HEK293 (cell line): ENCODE results near the gene RPGRIP1L.

Experiments
- ZNF324 ChIP-seq: fragments of 450-650 bp; formaldehyde crosslinking; IDR thresholded peaks from 2 replicates; pipeline ENCODE4 v1.5.1; 2016; ENCODE audit warnings: missing biosample characterization, missing genetic modification characterization
- ZNF549 ChIP-seq: fragments of 450-650 bp; IDR thresholded peaks from 2 replicates; pipeline ENCODE4 v1.5.1; 2018; ENCODE audit warnings: missing biosample characterization, missing genetic modification characterization, mild to moderate bottlenecking, inconsistent platforms, moderate library complexity
- TF ChIP-seq, protein P1 (sequence below): fragments of 450-650 bp; formaldehyde crosslinking; optimal IDR thresholded peaks from 2 replicates; pipeline ENCODE3; 2016; ENCODE audit warnings: missing biosample characterization, mild to moderate bottlenecking, missing genetic modification characterization
- TF ChIP-seq, protein P2 (sequence below): fragments of 450-650 bp; formaldehyde crosslinking; IDR thresholded peaks from 2 replicates; pipeline ENCODE4 v1.5.1; 2016; ENCODE audit warnings: missing biosample characterization, missing genetic modification characterization
- TF ChIP-seq, protein P3 (sequence below): fragments of 450-650 bp; formaldehyde crosslinking; IDR thresholded peaks from 2 replicates; pipeline ENCODE4 v1.5.1; 2016; ENCODE audit warnings: missing biosample characterization, missing genetic modification characterization, borderline replicate concordance

DNA sequence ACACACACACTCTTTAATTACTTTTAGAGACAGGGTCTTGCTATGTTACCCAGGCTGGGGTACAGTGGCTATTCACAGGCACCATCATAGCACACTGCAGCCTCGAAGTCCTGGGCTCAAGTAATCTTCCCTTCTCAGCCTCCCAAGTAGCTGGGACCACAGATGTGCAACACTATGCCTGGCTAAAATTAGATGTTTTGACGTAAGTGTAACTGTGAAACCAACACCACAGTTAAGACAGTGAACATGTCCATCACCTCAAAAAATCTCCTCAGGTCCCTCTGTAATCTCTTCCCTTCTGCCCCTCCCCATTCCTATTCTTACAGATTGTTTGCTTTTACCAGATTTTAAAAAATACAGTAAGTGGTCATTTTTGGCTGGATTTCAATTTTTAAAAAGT lies 66.7 kb downstream of the RPGRIP1L start:
- TF ChIP-seq, protein P1, sequence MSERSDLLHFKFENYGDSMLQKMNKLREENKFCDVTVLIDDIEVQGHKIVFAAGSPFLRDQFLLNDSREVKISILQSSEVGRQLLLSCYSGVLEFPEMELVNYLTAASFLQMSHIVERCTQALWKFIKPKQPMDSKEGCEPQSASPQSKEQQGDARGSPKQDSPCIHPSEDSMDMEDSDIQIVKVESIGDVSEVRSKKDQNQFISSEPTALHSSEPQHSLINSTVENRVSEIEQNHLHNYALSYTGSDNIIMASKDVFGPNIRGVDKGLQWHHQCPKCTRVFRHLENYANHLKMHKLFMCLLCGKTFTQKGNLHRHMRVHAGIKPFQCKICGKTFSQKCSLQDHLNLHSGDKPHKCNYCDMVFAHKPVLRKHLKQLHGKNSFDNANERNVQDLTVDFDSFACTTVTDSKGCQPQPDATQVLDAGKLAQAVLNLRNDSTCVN (tag by site-specific recombination) = no peak
- TF ChIP-seq, protein P2, sequence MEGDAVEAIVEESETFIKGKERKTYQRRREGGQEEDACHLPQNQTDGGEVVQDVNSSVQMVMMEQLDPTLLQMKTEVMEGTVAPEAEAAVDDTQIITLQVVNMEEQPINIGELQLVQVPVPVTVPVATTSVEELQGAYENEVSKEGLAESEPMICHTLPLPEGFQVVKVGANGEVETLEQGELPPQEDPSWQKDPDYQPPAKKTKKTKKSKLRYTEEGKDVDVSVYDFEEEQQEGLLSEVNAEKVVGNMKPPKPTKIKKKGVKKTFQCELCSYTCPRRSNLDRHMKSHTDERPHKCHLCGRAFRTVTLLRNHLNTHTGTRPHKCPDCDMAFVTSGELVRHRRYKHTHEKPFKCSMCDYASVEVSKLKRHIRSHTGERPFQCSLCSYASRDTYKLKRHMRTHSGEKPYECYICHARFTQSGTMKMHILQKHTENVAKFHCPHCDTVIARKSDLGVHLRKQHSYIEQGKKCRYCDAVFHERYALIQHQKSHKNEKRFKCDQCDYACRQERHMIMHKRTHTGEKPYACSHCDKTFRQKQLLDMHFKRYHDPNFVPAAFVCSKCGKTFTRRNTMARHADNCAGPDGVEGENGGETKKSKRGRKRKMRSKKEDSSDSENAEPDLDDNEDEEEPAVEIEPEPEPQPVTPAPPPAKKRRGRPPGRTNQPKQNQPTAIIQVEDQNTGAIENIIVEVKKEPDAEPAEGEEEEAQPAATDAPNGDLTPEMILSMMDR (tag by site-specific recombination) = no peak
- no peak for TF ChIP-seq ZNF324
- TF ChIP-seq, protein P3, sequence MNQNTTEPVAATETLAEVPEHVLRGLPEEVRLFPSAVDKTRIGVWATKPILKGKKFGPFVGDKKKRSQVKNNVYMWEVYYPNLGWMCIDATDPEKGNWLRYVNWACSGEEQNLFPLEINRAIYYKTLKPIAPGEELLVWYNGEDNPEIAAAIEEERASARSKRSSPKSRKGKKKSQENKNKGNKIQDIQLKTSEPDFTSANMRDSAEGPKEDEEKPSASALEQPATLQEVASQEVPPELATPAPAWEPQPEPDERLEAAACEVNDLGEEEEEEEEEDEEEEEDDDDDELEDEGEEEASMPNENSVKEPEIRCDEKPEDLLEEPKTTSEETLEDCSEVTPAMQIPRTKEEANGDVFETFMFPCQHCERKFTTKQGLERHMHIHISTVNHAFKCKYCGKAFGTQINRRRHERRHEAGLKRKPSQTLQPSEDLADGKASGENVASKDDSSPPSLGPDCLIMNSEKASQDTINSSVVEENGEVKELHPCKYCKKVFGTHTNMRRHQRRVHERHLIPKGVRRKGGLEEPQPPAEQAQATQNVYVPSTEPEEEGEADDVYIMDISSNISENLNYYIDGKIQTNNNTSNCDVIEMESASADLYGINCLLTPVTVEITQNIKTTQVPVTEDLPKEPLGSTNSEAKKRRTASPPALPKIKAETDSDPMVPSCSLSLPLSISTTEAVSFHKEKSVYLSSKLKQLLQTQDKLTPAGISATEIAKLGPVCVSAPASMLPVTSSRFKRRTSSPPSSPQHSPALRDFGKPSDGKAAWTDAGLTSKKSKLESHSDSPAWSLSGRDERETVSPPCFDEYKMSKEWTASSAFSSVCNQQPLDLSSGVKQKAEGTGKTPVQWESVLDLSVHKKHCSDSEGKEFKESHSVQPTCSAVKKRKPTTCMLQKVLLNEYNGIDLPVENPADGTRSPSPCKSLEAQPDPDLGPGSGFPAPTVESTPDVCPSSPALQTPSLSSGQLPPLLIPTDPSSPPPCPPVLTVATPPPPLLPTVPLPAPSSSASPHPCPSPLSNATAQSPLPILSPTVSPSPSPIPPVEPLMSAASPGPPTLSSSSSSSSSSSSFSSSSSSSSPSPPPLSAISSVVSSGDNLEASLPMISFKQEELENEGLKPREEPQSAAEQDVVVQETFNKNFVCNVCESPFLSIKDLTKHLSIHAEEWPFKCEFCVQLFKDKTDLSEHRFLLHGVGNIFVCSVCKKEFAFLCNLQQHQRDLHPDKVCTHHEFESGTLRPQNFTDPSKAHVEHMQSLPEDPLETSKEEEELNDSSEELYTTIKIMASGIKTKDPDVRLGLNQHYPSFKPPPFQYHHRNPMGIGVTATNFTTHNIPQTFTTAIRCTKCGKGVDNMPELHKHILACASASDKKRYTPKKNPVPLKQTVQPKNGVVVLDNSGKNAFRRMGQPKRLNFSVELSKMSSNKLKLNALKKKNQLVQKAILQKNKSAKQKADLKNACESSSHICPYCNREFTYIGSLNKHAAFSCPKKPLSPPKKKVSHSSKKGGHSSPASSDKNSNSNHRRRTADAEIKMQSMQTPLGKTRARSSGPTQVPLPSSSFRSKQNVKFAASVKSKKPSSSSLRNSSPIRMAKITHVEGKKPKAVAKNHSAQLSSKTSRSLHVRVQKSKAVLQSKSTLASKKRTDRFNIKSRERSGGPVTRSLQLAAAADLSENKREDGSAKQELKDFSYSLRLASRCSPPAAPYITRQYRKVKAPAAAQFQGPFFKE (tag by site-specific recombination) = no peak
- no peak for TF ChIP-seq ZNF549 (tag by site-specific recombination)
